ENCODE results near the gene SNRK.

DNA sequence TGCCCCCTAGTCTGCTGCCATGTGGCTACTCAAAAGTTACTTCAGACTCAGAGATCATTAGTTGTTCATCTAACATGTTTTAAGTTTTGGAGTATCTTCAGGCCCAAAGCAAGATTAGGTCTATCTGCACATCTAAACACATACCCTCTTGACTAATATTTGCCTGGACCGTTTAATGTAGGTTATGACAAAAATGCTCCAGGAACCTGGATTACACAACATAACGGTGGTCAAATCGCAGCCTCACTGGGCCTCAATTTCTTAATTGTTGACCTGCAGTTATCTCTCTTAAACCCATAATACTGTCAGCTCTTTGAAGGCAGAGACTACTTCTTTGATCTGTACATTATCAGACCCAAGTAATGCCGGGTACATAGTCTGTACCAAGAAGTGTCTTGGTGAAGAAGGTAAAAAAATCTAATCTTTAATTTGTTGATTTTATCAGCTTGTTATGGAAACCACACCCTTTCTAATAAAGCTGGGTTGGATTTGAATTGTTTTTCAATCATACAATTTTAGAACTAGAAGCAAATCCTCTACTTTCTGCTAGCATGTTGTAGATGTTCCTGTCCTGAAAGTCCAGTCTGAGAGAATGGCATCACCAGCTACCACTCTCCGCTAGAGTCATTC is 3.6 kb downstream of the SNRK start:
- no peak for TF ChIP-seq RAD21 (IDR thresholded peaks at IDR 0.05; ENCODE audit: low read depth)
- TF ChIP-seq, protein P1, sequence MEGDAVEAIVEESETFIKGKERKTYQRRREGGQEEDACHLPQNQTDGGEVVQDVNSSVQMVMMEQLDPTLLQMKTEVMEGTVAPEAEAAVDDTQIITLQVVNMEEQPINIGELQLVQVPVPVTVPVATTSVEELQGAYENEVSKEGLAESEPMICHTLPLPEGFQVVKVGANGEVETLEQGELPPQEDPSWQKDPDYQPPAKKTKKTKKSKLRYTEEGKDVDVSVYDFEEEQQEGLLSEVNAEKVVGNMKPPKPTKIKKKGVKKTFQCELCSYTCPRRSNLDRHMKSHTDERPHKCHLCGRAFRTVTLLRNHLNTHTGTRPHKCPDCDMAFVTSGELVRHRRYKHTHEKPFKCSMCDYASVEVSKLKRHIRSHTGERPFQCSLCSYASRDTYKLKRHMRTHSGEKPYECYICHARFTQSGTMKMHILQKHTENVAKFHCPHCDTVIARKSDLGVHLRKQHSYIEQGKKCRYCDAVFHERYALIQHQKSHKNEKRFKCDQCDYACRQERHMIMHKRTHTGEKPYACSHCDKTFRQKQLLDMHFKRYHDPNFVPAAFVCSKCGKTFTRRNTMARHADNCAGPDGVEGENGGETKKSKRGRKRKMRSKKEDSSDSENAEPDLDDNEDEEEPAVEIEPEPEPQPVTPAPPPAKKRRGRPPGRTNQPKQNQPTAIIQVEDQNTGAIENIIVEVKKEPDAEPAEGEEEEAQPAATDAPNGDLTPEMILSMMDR (IDR thresholded peaks at IDR 0.05 in 2 of 3, conservative IDR thresholded peaks at IDR 0.05 in 1 of 3; ENCODE audit: borderline replicate concordance in 1 of 3, insufficient read depth in 1 of 3, low read depth in 2 of 3, low read length in 2 of 3), result no peak
- TF ChIP-seq CEBPB (IDR thresholded peaks at IDR 0.05; ENCODE audit: low read depth), result no peak
- TF ChIP-seq POLR2A (IDR thresholded peaks at IDR 0.05; ENCODE audit: borderline replicate concordance, extremely low read depth, insufficient read depth, insufficient read length), result no peak
- TF ChIP-seq EZH2 (IDR thresholded peaks at IDR 0.05), result no peak
- TF ChIP-seq ATF3 (IDR thresholded peaks at IDR 0.05), result no peak

Measured in HCT116 (cell line).